Smooth muscle cell (in vitro differentiated cells): Measurements from ENCODE around the gene RAB40C. TPM values are rescaled to one million over a fixed set of nuclear protein-coding genes. Genes with fewer than 3 reads are reported as not detected.

Source experiments
- DNase-seq: peaks from one replicate; lab custom pipeline; 2025; ENCODE audit not compliant: unreplicated experiment; lab: John Stamatoyannopoulos, UW
- H2AFZ ChIP-seq: fragments of 200-600 bp; sonication (generic); 2 replicates; pipeline ENCODE4 v1.6.0; 2016; ENCODE audit warnings: antibody characterized with exemption, low read depth, mild to moderate bottlenecking
- H3F3A ChIP-seq: fragments of 200-600 bp; sonication (generic); 2 replicates; pipeline ENCODE4 v1.6.0; 2017; ENCODE audit warnings: antibody characterized with exemption, low read depth
- H3K27ac ChIP-seq: fragments of 200-600 bp; sonication (generic); 2 replicates; pipeline ENCODE4 v1.5.1; 2016; ENCODE audit warnings: low read depth, mild to moderate bottlenecking
- H3K27me3 ChIP-seq: fragments of 200-600 bp; sonication (generic); 2 replicates; pipeline ENCODE4 v1.6.1; 2016; ENCODE audit warnings: low read depth, mild to moderate bottlenecking
- H3K36me3 ChIP-seq: fragments of 200-600 bp; sonication (generic); 2 replicates; pipeline ENCODE4 v1.5.1; 2016; ENCODE audit warnings: low read depth
- H3K4me1 ChIP-seq: fragments of 200-600 bp; sonication (generic); 2 replicates; pipeline ENCODE4 v1.5.1; 2016; ENCODE audit warnings: low read depth
- H3K4me2 ChIP-seq: fragments of 200-600 bp; sonication (generic); 2 replicates; pipeline ENCODE4 v1.6.0; 2016; ENCODE audit warnings: mild to moderate bottlenecking
- H3K4me3 ChIP-seq: fragments of 200-600 bp; sonication (generic); 2 replicates; pipeline ENCODE4 v1.5.1; 2016; ENCODE audit warnings: mild to moderate bottlenecking
- H3K79me2 ChIP-seq: fragments of 200-600 bp; sonication (generic); 2 replicates; pipeline ENCODE4 v1.6.0; 2016; ENCODE audit warnings: low read depth, mild to moderate bottlenecking
- H3K9ac ChIP-seq: fragments of 200-600 bp; sonication (generic); 2 replicates; pipeline ENCODE4 v1.6.0; 2016; ENCODE audit warnings: low read depth
- H3K9me3 ChIP-seq: fragments of 200-600 bp; sonication (generic); replicated peaks from 2 replicates; pipeline ENCODE4 v1.5.1; 2016; ENCODE audit warnings: low read depth
- H4K20me1 ChIP-seq: fragments of 200-600 bp; sonication (generic); 2 replicates; pipeline ENCODE4 v1.6.0; 2016; ENCODE audit warnings: low read depth
- WGBS: methylation state at CpG from one replicate; pipeline ENCODE4 v1.1.7; 2016; ENCODE audit warnings: low lambda C conversion rate; 5-methylcytosine and 5-hydroxymethylcytosine counted together
- polyA plus RNA-seq: library from polyadenylated mRNA; unstranded; fragments of >200 nt; fragmentation: Nextera tagmentation; extraction: Ambion mirVana; gene quantifications from 2 replicates; pipeline ENCODE4 v1.2.1, GENCODE V29; 2016
- total RNA-seq: library from RNA; depleted of rRNA; stranded (reverse); fragments of >200 nt; gene quantifications from 2 replicates; pipeline ENCODE4 v1.2.3, GENCODE V29; 2014
- TF ChIP-seq, protein P1 (sequence below): fragments of 200-600 bp; sonication (generic); IDR thresholded peaks from 2 replicates; pipeline ENCODE4 v1.5.1; 2017; ENCODE audit warnings: borderline replicate concordance, mild to moderate bottlenecking, antibody characterized with exemption; ENCODE audit not compliant: insufficient read depth, poor library complexity, severe bottlenecking

Gene RAB40C
- total and polyA plus RNA-seq, 2 experiments from 2014 or later = 21.2 to 28.3 TPM

DNA sequence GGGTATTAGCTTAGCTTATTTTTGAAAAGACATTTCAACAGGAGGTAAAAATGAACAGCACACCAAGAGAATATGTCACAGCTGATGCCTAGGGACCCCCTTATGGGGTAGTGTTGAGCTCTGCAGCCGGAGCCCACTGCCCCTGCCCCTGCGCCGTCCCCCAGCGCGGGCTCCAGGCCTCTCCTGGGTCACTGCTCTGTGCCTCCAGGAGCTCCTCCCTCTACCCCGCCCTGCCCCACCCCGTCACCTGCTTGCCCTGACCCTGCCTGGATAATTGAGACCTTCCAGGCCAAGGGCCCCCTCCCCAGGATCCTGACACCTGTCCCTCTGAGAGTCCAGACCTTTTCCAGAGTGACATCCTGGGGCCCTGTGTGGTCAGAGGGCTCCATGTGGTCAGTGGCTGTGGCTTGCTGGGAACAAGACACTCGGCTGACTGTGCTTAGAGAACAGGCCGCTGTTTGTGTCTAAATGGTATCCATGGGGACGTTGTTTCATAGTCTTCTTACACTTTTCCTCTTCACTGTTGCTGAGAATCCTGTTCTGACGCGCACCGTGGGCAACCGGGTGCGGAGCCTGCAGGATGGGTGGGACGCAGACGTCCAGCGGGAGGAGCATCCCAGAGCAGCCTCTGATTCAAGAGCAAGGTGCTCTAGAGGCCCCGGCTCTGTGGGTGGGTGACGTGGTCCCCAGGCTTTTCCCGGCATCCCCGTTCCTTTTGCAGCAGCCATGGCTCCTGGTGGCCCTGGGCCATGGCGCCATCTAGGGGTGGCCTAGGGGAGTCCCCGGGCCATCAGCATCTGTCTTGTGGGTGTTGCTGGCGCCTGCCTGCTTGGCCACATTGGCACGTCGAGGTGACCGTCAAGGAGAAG, 20.9 kb downstream of the RAB40C start:
- H3K4me2 ChIP-seq = no peak overlapping the region

GRCh38 chr16:615122-615521, 25.3 kb downstream of the RAB40C start:
- H3K27ac ChIP-seq = no peak overlapping the region
- TF ChIP-seq, protein P1, sequence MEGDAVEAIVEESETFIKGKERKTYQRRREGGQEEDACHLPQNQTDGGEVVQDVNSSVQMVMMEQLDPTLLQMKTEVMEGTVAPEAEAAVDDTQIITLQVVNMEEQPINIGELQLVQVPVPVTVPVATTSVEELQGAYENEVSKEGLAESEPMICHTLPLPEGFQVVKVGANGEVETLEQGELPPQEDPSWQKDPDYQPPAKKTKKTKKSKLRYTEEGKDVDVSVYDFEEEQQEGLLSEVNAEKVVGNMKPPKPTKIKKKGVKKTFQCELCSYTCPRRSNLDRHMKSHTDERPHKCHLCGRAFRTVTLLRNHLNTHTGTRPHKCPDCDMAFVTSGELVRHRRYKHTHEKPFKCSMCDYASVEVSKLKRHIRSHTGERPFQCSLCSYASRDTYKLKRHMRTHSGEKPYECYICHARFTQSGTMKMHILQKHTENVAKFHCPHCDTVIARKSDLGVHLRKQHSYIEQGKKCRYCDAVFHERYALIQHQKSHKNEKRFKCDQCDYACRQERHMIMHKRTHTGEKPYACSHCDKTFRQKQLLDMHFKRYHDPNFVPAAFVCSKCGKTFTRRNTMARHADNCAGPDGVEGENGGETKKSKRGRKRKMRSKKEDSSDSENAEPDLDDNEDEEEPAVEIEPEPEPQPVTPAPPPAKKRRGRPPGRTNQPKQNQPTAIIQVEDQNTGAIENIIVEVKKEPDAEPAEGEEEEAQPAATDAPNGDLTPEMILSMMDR = no peak
- H3F3A ChIP-seq = no peaks in the 10 kb centered on the region
- no peak overlapping the region for H3K4me2 ChIP-seq
- H3K27me3 ChIP-seq = no peaks in the 10 kb centered on the region
- no peak overlapping the region for H2AFZ ChIP-seq
- WGBS = 95% methylated on average over 13 of the region's 13 CpGs
- H3K9me3 ChIP-seq = no peaks in the 10 kb centered on the region
- no peak overlapping the region for H3K4me3 ChIP-seq
- DNase-seq = no peak
- no peaks in the 10 kb centered on the region for H3K4me1 ChIP-seq
- no peaks in the 10 kb centered on the region for H3K36me3 ChIP-seq
- peaks cover 7% of the 10 kb centered on the region for H3K79me2 ChIP-seq
- H3K9ac ChIP-seq = no peak overlapping the region
- peaks cover 71% of the 10 kb centered on the region for H4K20me1 ChIP-seq

More for the DNA sequence above, 20.9 kb downstream of the RAB40C start:
- peaks cover 77% of the 10 kb centered on the region for H4K20me1 ChIP-seq
- H3K4me1 ChIP-seq = no peaks in the 10 kb centered on the region
- no peaks in the 10 kb centered on the region for H3K9me3 ChIP-seq
- DNase-seq = no peak
- no peaks in the 10 kb centered on the region for H3K36me3 ChIP-seq
- 82% methylated on average over 27 of the region's 28 CpGs for WGBS
- H3K27me3 ChIP-seq = no peaks in the 10 kb centered on the region
- H2AFZ ChIP-seq = no peak overlapping the region
- H3K9ac ChIP-seq = no peak overlapping the region
- H3K27ac ChIP-seq = no peak overlapping the region
- TF ChIP-seq, protein P1 = peak; percentile 58
- H3K79me2 ChIP-seq = peaks cover 24% of the 10 kb centered on the region
- H3F3A ChIP-seq = no peaks in the 10 kb centered on the region
- no peak overlapping the region for H3K4me3 ChIP-seq

DNA sequence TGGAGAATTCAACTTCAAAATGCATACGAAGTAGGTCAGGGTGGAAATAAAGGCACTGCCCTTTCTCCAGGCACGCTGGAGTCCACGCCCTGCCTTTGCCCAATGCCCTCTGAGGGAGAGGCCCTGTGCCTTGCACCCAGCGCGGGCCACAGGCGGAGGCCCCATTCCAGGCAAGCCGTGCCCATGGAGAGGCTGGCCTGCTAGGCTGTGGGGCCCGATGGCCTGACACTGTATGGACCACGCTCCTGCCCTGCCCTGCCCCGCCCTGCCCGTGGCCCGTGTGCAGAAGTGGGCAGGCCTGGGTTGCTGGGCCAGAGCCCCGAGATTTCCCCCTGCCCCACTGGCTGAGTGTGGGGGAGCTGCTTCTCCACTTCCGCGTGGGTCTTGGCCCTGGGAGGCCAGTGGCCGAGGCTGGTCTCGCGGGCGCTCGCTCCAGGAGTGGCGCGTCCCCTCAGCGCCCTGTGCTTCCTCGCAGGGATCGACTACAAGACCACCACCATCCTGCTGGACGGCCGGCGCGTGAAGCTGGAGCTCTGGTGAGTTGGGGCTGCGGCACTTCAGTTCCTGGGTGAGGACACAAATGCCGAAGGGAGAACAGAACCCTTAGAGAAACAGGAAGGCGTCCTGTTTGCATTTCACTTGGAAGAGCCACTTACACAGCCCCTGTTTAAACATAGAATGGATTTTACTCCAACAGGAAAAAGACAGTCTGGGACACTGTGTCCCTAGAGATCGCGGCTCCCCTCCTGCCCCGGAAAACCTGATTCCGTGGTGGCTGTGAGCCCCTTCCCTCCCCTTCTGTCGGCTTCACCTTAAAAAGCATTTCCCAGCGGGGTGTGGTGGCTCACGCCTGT, 27.1 kb downstream of the RAB40C start:
- Histone ChIP-seq H3K36me3 (no peaks in the 10 kb centered on the region), H3K27me3 (no peaks in the 10 kb centered on the region), H3F3A (no peaks in the 10 kb centered on the region), H3K4me1 (peaks cover 4% of the 10 kb centered on the region), H3K9ac (no peak overlapping the region), H4K20me1 (peaks cover 72% of the 10 kb centered on the region), H2AFZ (no peak overlapping the region), H3K9me3 (no peaks in the 10 kb centered on the region), H3K79me2 (peaks cover 3% of the 10 kb centered on the region), H3K4me3 (no peak overlapping the region), H3K27ac (no peak overlapping the region), H3K4me2 (no peak overlapping the region)
- DNase-seq = no peak
- WGBS = 97% methylated on average over 39 of the region's 39 CpGs
- TF ChIP-seq, protein P1 = no peak
